ENCODE results near the gene SULF2. TPM values are rescaled to one million over a fixed set of nuclear protein-coding genes. Genes with fewer than 3 reads are reported as not detected.

The SULF2 gene
- total RNA-seq, 1 donor from 2014 or later: 24.0 TPM

- H3K27me3 Mint-ChIP-seq (ENCODE audit: insufficient read depth, low read depth): peaks cover 8% of the 10 kb centered on the region
- Histone ChIP-seq H3K36me3 (no peaks in the 10 kb centered on the region), H3K4me2 (no peak overlapping the region), H3F3A (ENCODE audit: low read depth) (no peaks in the 10 kb centered on the region), H4K20me1 (ENCODE audit: low read depth) (no peaks in the 10 kb centered on the region), H3K9me3 (ENCODE audit: low read depth) (no peaks in the 10 kb centered on the region), H2AFZ (replicated peaks) (no peak overlapping the region), H3K27ac (no peak overlapping the region), H3K4me1 (no peaks in the 10 kb centered on the region), H3K27me3 (no peaks in the 10 kb centered on the region), H3K79me2 (ENCODE audit: low read depth) (no peaks in the 10 kb centered on the region), H3K9ac (no peak overlapping the region), H3K4me3 (no peak overlapping the region)
- no peak for TF ChIP-seq EZH2 (IDR thresholded peaks at IDR 0.05)
- TF ChIP-seq EZH2phosphoT487 (IDR thresholded peaks at IDR 0.05): no peak
- TF ChIP-seq CTCF (IDR thresholded peaks at IDR 0.05): no peak
- H3K27ac Mint-ChIP-seq: no peak overlapping the region
- no peaks in the 10 kb centered on the region for H3K36me3 Mint-ChIP-seq
- no peak for DNase-seq (ENCODE audit: low spot score)
- H3K9me3 Mint-ChIP-seq: no peaks in the 10 kb centered on the region
- no peak overlapping the region for H3K4me3 Mint-ChIP-seq
- H3K4me1 Mint-ChIP-seq: peaks cover 12% of the 10 kb centered on the region
Observed at GRCh38 chr20:47800623-47801022, 15.3 kb upstream of the SULF2 start.

GRCh38 chr20:47799116-47799715, 13.9 kb upstream of the SULF2 start:
- TF ChIP-seq CTCF (IDR thresholded peaks at IDR 0.05) (no peak), EZH2phosphoT487 (IDR thresholded peaks at IDR 0.05) (no peak), EZH2 (IDR thresholded peaks at IDR 0.05) (no peak)
- no peak overlapping the region for H3K4me2 ChIP-seq
- H3K9ac ChIP-seq: no peak overlapping the region
- Mint-ChIP-seq H3K27ac (no peak overlapping the region), H3K4me1 (peaks cover 10% of the 10 kb centered on the region), H3K36me3 (no peaks in the 10 kb centered on the region), H3K9me3 (no peaks in the 10 kb centered on the region), H3K4me3 (no peak overlapping the region), H3K27me3 (ENCODE audit: insufficient read depth, low read depth) (peaks cover 8% of the 10 kb centered on the region)
- no peaks in the 10 kb centered on the region for H4K20me1 ChIP-seq (ENCODE audit: low read depth)
- no peak overlapping the region for H3K4me3 ChIP-seq
- no peaks in the 10 kb centered on the region for H3K27me3 ChIP-seq
- H3K27ac ChIP-seq: no peak overlapping the region
- no peaks in the 10 kb centered on the region for H3K4me1 ChIP-seq
- no peaks in the 10 kb centered on the region for H3K9me3 ChIP-seq (ENCODE audit: low read depth)
- no peaks in the 10 kb centered on the region for H3K36me3 ChIP-seq
- no peaks in the 10 kb centered on the region for H3K79me2 ChIP-seq (ENCODE audit: low read depth)
- H2AFZ ChIP-seq (replicated peaks): no peak overlapping the region
- H3F3A ChIP-seq (ENCODE audit: low read depth): no peaks in the 10 kb centered on the region
- no peak for DNase-seq (ENCODE audit: low spot score)

GRCh38 chr20:47796971-47797370, 11.7 kb upstream of the SULF2 start:
- H3K27me3 ChIP-seq: no peaks in the 10 kb centered on the region
- H3K4me3 Mint-ChIP-seq: no peak overlapping the region
- no peak for TF ChIP-seq EZH2 (IDR thresholded peaks at IDR 0.05)
- no peak for TF ChIP-seq EZH2phosphoT487 (IDR thresholded peaks at IDR 0.05)
- TF ChIP-seq CTCF (IDR thresholded peaks at IDR 0.05): no peak

More at GRCh38 chr20:47796971-47797370, 11.7 kb upstream of the SULF2 start:
- no peaks in the 10 kb centered on the region for H3F3A ChIP-seq (ENCODE audit: low read depth)
- Mint-ChIP-seq H3K36me3 (no peaks in the 10 kb centered on the region), H3K27ac (no peak overlapping the region), H3K27me3 (ENCODE audit: insufficient read depth, low read depth) (peaks cover 8% of the 10 kb centered on the region), H3K9me3 (no peaks in the 10 kb centered on the region), H3K4me1 (peaks cover 11% of the 10 kb centered on the region)
- H3K27ac ChIP-seq: no peak overlapping the region
- no peak for DNase-seq (ENCODE audit: low spot score)
- no peak overlapping the region for H2AFZ ChIP-seq (replicated peaks)
- H3K9me3 ChIP-seq (ENCODE audit: low read depth): no peaks in the 10 kb centered on the region
- no peaks in the 10 kb centered on the region for H3K36me3 ChIP-seq
- H3K9ac ChIP-seq: no peak overlapping the region
- H3K4me1 ChIP-seq: no peaks in the 10 kb centered on the region
- H3K4me3 ChIP-seq: no peak overlapping the region
- no peaks in the 10 kb centered on the region for H4K20me1 ChIP-seq (ENCODE audit: low read depth)
- H3K4me2 ChIP-seq: no peak overlapping the region
- H3K79me2 ChIP-seq (ENCODE audit: low read depth): no peaks in the 10 kb centered on the region
